Stimulated activated CD4-positive, alpha-beta T cell treated with anti-CD3 and anti-CD28 coated beads, Interleukin-15, amount 100 ng/mL, for 1 hour (primary cell): ENCODE measurements around the gene C16orf89.

ENCODE experiments used
- DNase-seq, 2 donors: peaks; one replicate each; pipeline ENCODE4 v3.0.0-alpha.2; 2020; ENCODE audit warnings: low read depth in 1 of 2, low spot score in 1 of 2

C16orf89 gene

GRCh38 chr16:5031601-5032000 lies 34.2 kb downstream of the C16orf89 start:
- DNase-seq: no peak

DNA sequence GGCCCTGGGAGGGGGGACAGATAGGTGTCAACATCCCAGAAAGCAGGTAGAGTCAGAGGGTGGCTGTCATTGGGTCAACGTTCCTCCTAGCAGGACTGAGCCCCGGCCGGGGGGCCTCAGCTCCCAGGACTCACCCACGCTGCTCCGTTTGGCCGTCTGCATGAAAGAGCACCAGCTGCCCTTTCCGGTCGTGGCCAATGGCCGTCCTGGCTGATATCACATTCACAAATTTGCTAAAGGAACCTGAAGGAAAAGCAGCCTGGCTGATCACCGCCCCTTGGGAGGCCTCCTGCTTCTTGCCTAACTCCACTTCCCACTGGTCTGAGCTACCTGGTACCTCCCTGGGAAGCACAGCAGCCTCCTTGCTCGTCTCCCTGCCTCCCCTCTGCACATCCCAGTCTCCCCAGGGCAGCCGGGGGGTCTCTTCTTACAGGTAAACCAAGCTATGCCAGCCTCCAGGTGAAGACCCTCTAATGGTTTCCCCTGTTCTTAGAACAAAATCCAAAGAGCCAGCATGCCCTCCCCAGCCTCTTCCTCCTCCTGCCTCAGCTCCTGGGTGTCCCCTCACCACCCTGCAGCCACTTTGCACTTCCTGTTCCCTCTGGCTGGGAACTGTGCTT lies 35.4 kb downstream of the C16orf89 start:
- no peak for DNase-seq

DNA sequence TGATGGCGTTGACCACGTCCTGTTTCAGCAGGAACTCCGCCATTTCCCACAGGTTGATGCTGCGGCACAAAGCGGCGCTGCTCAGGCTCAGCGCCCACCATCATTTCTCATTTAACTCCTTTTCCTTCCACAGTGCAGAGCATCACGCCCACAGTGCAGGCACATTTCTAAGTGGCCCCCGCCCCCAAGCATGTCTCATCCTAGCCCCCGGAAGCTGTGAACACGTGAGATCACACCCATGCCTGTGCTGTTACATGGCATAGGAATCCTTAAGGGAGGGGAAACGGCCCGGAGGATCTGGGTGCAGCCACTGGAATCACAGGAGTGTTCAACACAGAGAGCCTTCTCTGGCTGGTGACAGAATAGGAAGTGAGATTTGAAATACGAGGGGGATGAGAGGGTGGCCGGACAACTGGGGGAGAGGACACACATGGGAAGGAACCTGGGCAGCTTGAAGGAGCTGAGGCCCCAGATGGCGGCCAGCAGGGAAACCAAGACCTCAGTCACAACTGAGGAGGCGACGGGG lies 36.7 kb downstream of the C16orf89 start:
- DNase-seq: no peak

- no peak for DNase-seq
Observed at GRCh38 chr16:5027575-5028235, 38.1 kb downstream of the C16orf89 start.

- DNase-seq: no peak
Observed at GRCh38 chr16:5027086-5027485, 38.7 kb downstream of the C16orf89 start.

GRCh38 chr16:5026664-5027063 lies 39.1 kb downstream of the C16orf89 start:
- DNase-seq: no peak

DNA sequence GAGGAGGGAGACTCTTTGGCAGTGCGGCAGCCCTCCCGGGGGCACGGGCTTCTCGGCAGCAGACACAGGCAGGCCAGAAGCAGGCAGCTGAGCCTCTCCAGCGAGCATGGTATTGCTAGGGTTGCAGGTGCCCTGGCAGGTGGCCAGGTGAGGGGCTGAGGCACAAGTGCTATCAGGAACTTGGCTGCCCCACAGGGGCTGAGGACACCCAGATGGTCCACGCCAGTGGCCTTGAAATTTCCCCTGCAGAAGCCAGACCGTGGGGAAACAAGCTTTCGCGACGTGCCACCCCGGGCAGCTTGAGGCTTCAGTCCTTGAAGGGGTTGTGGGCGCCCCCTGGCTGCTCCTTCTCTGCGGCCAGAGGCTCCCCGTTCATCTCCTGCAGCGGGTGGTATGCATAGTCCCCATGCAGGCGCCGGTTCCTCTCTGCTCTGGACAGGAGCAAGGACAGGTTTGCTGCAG lies 40.6 kb downstream of the C16orf89 start:
- DNase-seq: no peak

DNA sequence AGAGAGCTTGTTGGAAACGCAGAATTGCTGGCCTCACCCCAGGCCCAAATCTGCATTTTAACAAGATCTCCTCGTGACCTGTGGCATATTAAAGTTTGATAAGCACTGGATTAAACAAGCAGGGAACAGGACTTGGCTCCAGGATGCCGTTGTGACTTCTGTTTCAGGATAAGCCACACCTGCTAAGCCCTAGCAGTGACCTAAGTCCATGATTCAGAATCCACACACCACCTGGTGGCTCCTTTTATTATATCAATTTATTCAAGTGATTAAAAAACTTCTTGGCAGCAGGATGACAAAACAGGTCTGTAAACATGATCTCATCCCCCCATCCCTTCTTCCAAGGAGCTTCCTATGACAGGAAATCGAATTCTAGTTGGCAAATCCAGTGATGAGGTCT lies 41.1 kb downstream of the C16orf89 start:
- DNase-seq: no peak

DNA sequence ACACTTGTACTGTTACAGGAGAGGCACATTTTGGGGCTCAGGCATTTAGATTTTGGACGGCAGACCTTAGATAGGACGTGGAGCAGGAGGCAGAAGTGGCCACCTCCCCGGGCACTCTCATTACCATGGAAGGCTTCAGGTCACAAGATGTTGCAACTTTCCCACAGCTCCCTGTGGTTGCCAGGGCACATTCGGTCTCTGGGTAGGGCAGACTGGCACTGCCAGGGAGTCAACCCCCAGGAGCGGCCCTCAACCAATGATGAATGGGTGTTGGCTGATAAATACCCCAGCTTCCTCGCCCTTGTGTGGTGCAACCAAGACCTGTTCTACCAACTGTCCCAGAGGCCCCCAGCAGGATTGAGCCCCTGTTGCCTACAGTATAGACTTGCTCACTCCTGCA lies 43.2 kb downstream of the C16orf89 start:
- DNase-seq: no peak

GRCh38 chr16:5020551-5020950 lies 45.2 kb downstream of the C16orf89 start:
- no peak for DNase-seq

GRCh38 chr16:5019775-5020174 lies 46.0 kb downstream of the C16orf89 start:
- DNase-seq: no peak

DNA sequence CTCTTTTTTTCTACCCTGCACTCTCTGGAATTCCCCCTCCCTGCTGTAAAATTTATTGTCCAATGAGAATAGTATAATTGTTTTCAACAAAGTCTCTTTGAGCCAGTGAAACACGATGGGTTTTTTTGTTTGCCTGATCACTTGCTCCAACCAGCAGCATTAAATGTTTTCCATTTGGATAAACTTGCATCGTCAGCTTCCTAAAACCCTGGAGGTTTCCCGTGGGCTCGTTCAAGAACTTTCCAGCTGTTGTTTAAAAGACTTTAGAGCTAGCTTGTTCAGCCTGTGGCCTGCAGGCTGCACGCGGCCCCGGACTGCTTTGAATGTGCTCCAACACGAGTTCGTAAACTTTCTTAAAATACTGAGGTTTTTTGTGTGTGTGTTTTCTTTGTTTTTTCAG lies 47.0 kb downstream of the C16orf89 start:
- no peak for DNase-seq

GRCh38 chr16:5017678-5017969 lies 48.1 kb downstream of the C16orf89 start:
- no peak for DNase-seq

- no peak for DNase-seq
Observed at GRCh38 chr16:5016967-5017677, 48.6 kb downstream of the C16orf89 start.

DNA sequence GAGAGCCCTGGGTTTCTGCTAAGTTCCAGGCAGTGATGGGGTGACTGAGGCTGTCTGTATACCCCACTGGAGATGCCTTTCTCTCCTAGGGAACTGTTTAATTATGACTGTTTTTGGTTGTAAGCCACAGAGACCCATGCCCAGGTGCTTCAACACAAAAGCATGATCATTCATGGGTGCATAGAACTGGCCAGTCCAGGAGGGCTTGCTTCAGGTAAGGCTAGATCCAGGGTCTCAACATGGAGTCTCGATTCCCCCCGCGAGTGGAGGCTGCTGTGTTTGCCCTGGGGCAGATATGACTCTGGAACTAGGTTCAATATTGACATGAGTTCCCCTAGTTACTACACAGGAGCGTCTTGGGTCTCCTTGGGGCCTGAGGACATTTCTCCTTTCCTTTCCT lies 49.9 kb downstream of the C16orf89 start:
- no peak for DNase-seq

GRCh38 chr16:5015351-5015750 lies 50.4 kb downstream of the C16orf89 start:
- DNase-seq: no peak

DNA sequence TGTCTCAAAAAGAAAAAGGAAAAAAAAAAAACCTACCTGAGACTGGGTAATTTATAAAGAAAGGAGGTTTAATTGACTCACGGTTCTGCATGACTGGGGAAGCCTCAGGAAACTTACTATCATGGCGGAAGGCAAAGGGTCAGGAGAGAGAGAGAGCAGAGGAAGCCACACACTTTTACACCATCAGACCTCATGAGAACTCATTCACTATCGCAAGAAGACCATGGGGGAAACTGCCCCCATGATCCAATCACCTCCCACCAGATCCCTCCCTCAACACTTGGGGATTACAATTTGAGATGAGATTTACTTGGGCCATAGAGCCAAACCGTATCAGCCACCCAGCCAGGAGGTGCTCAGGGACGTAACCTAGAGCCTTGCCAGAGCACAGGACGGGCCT lies 52.9 kb downstream of the C16orf89 start:
- no peak for DNase-seq

- DNase-seq: no peak
Observed at GRCh38 chr16:5011637-5012036, 54.1 kb downstream of the C16orf89 start.

GRCh38 chr16:5010576-5011329 lies 55.0 kb downstream of the C16orf89 start:
- no peak for DNase-seq

DNA sequence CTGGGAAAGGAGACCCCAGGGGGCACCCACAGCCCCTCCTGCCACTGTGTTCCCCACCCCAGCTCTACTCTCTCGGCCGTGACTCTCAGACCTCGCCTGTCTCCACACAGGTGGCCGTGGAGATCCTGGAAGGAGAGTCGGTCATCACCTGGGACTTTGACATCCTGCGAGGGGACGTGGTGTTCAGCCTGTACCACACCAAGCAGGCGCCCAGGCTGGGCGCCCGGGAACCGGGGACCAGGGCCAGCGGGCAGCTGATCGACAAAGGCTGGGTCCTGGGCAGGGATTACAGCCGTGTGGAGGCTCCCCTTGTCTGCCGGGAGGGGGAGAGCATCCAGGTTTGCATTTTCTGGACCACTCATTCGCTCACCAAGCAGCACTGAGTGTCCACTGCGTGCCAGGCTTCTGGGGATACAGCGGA lies 57.4 kb downstream of the C16orf89 start:
- no peak for DNase-seq

DNA sequence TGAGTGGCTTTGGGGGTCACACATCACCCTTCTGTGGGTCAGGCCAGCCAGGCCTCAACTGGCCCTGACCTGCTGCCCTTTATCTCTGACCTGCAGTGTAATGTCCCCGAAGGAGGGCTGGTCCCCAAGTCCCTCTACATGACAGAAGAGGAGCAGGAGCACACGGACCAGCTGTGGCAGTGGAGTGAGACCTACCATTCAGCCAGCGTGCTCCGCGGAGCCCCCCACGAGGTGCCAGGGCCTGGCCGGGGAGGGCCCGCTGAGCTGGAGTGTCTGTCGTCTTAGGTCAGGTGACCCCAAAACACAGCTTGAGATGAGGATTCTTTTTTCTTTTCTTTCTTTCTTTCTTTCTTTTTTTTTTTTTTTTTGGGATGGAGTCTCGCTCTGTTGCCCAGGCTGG lies 58.5 kb downstream of the C16orf89 start:
- DNase-seq: no peak
